Dendritic cell treated with granulocyte-macrophage colony-stimulating factor and Interleukin-4, amounts not matched to agents 40 ng/mL and 50 ng/mL, for 4 days (primary cell): ENCODE results near the gene NT5DC4.

Experiments used
- H3K27ac Mint-ChIP-seq: one replicate; pipeline ENCODE4 v1.8.0; 2022; ENCODE audit warnings: mild to moderate bottlenecking, mixed read lengths
- H3K27me3 Mint-ChIP-seq: one replicate; pipeline ENCODE4 v1.8.0; 2022; ENCODE audit warnings: mild to moderate bottlenecking, mixed read lengths
- H3K36me3 Mint-ChIP-seq: one replicate; pipeline ENCODE4 v1.8.0; 2022; ENCODE audit warnings: low read depth, mixed read lengths
- H3K4me1 Mint-ChIP-seq: one replicate; pipeline ENCODE4 v1.8.0; 2022; ENCODE audit warnings: low read depth, mixed read lengths
- H3K4me3 Mint-ChIP-seq: one replicate; pipeline ENCODE4 v1.8.0; 2022; ENCODE audit warnings: mild to moderate bottlenecking, moderate library complexity, mixed read lengths
- H3K9me3 Mint-ChIP-seq: one replicate; pipeline ENCODE4 v1.8.0; 2022; ENCODE audit warnings: mixed read lengths
- intact Hi-C: fragments of 100-400 bp; cut with micrococcal nuclease; formaldehyde crosslinking; loops from one replicate; pipeline ENCODE4 v1.15.0; 2022

The NT5DC4 gene

GRCh38 chr2:112720785-112721184 is at the start of gene NT5DC4:
Gene NT5DC4 (plus strand): TSS chr2:112721020. CDS start chr2:112721080, 60 bp downstream.
- intact Hi-C loops: no loop called here
- Mint-ChIP-seq H3K4me1 (peaks cover 64% of the 10 kb centered on the region), H3K9me3 (no peaks in the 10 kb centered on the region), H3K4me3 (no peak within 1 kb of the TSS), H3K36me3 (no peaks in the 10 kb centered on the region), H3K27me3 (no peaks in the 10 kb centered on the region), H3K27ac (peak within 1 kb of the TSS; percentile 81)

GRCh38 chr2:112671801-112672200 is 49.0 kb upstream of the NT5DC4 start:
- Mint-ChIP-seq H3K4me3 (no peak overlapping the region), H3K27me3 (no peaks in the 10 kb centered on the region), H3K36me3 (no peaks in the 10 kb centered on the region), H3K27ac (no peak overlapping the region), H3K4me1 (peaks cover 20% of the 10 kb centered on the region), H3K9me3 (no peaks in the 10 kb centered on the region)
- intact Hi-C loops: loop anchor here (5.0 kb wide), 1 partner anchor 56 kb away; no protein-coding TSS in a partner anchor

GRCh38 chr2:112673008-112673407 is 47.8 kb upstream of the NT5DC4 start:
- intact Hi-C loops: loop anchor here (5.0 kb wide), 1 partner anchor 54 kb away; no protein-coding TSS in a partner anchor
- H3K4me1 Mint-ChIP-seq: peaks cover 18% of the 10 kb centered on the region
- no peaks in the 10 kb centered on the region for H3K36me3 Mint-ChIP-seq
- no peak overlapping the region for H3K27ac Mint-ChIP-seq
- no peaks in the 10 kb centered on the region for H3K9me3 Mint-ChIP-seq
- H3K27me3 Mint-ChIP-seq: no peaks in the 10 kb centered on the region
- H3K4me3 Mint-ChIP-seq: no peak overlapping the region

GRCh38 chr2:112674229-112674628 is 46.6 kb upstream of the NT5DC4 start:
- intact Hi-C loops: loop anchor here (1.0 to 5.0 kb wide), 2 partner anchors 34 to 53 kb away; no protein-coding TSS in a partner anchor
- no peaks in the 10 kb centered on the region for H3K36me3 Mint-ChIP-seq
- H3K4me3 Mint-ChIP-seq: peak overlapping the region; percentile 69
- H3K4me1 Mint-ChIP-seq: peaks cover 18% of the 10 kb centered on the region
- H3K9me3 Mint-ChIP-seq: no peaks in the 10 kb centered on the region
- H3K27me3 Mint-ChIP-seq: no peaks in the 10 kb centered on the region
- H3K27ac Mint-ChIP-seq: peak overlapping the region; percentile 78

- Mint-ChIP-seq H3K36me3 (no peaks in the 10 kb centered on the region), H3K27ac (no peak overlapping the region), H3K27me3 (no peaks in the 10 kb centered on the region), H3K9me3 (no peaks in the 10 kb centered on the region), H3K4me3 (no peak overlapping the region), H3K4me1 (peaks cover 33% of the 10 kb centered on the region)
- intact Hi-C loops: no loop called here
Observed at GRCh38 chr2:112679484-112679883, 41.3 kb upstream of the NT5DC4 start.

GRCh38 chr2:112680666-112681101 is 40.1 kb upstream of the NT5DC4 start:
- Mint-ChIP-seq H3K4me3 (no peak overlapping the region), H3K4me1 (peaks cover 32% of the 10 kb centered on the region), H3K9me3 (no peaks in the 10 kb centered on the region), H3K36me3 (no peaks in the 10 kb centered on the region), H3K27ac (no peak overlapping the region), H3K27me3 (no peaks in the 10 kb centered on the region)
- intact Hi-C loops: no loop called here

GRCh38 chr2:112682101-112682500 is 38.7 kb upstream of the NT5DC4 start:
- H3K4me1 Mint-ChIP-seq: peaks cover 42% of the 10 kb centered on the region
- H3K27ac Mint-ChIP-seq: peak overlapping the region; percentile 50
- H3K4me3 Mint-ChIP-seq: no peak overlapping the region
- no peaks in the 10 kb centered on the region for H3K9me3 Mint-ChIP-seq
- intact Hi-C loops: no loop called here
- no peaks in the 10 kb centered on the region for H3K36me3 Mint-ChIP-seq
- H3K27me3 Mint-ChIP-seq: no peaks in the 10 kb centered on the region

GRCh38 chr2:112683550-112684414 is 37.0 kb upstream of the NT5DC4 start:
- Mint-ChIP-seq H3K27me3 (no peaks in the 10 kb centered on the region), H3K9me3 (no peaks in the 10 kb centered on the region), H3K36me3 (no peaks in the 10 kb centered on the region), H3K4me1 (peaks cover 49% of the 10 kb centered on the region), H3K27ac (no peak overlapping the region), H3K4me3 (no peak overlapping the region)
- intact Hi-C loops: no loop called here

GRCh38 chr2:112684415-112684775 is 36.4 kb upstream of the NT5DC4 start:
- intact Hi-C loops: no loop called here
- H3K36me3 Mint-ChIP-seq: no peaks in the 10 kb centered on the region
- H3K9me3 Mint-ChIP-seq: no peaks in the 10 kb centered on the region
- no peaks in the 10 kb centered on the region for H3K27me3 Mint-ChIP-seq
- H3K4me1 Mint-ChIP-seq: peaks cover 55% of the 10 kb centered on the region
- no peak overlapping the region for H3K4me3 Mint-ChIP-seq
- no peak overlapping the region for H3K27ac Mint-ChIP-seq

GRCh38 chr2:112685271-112685884 is 35.4 kb upstream of the NT5DC4 start:
- no peaks in the 10 kb centered on the region for H3K36me3 Mint-ChIP-seq
- no peaks in the 10 kb centered on the region for H3K9me3 Mint-ChIP-seq
- peaks cover 61% of the 10 kb centered on the region for H3K4me1 Mint-ChIP-seq
- intact Hi-C loops: no loop called here
- no peak overlapping the region for H3K4me3 Mint-ChIP-seq
- no peak overlapping the region for H3K27ac Mint-ChIP-seq
- no peaks in the 10 kb centered on the region for H3K27me3 Mint-ChIP-seq

GRCh38 chr2:112686348-112687217 is 34.2 kb upstream of the NT5DC4 start:
- H3K27ac Mint-ChIP-seq: peak overlapping the region; percentile 70

GRCh38 chr2:112687522-112687921 is 33.3 kb upstream of the NT5DC4 start:
- intact Hi-C loops: no loop called here
- Mint-ChIP-seq H3K4me3 (no peak overlapping the region), H3K4me1 (peaks cover 67% of the 10 kb centered on the region), H3K27me3 (no peaks in the 10 kb centered on the region), H3K9me3 (no peaks in the 10 kb centered on the region), H3K27ac (no peak overlapping the region), H3K36me3 (no peaks in the 10 kb centered on the region)

More at GRCh38 chr2:112686348-112687217, 34.2 kb upstream of the NT5DC4 start:
- Mint-ChIP-seq H3K36me3 (no peaks in the 10 kb centered on the region), H3K4me1 (peaks cover 66% of the 10 kb centered on the region), H3K9me3 (no peaks in the 10 kb centered on the region), H3K4me3 (no peak overlapping the region), H3K27me3 (no peaks in the 10 kb centered on the region)
- intact Hi-C loops: no loop called here

GRCh38 chr2:112688086-112688880 is 32.5 kb upstream of the NT5DC4 start:
- peaks cover 74% of the 10 kb centered on the region for H3K4me1 Mint-ChIP-seq
- peak overlapping the region; percentile 31 for H3K27ac Mint-ChIP-seq
- no peaks in the 10 kb centered on the region for H3K9me3 Mint-ChIP-seq
- H3K4me3 Mint-ChIP-seq: no peak overlapping the region
- H3K27me3 Mint-ChIP-seq: no peaks in the 10 kb centered on the region
- H3K36me3 Mint-ChIP-seq: no peaks in the 10 kb centered on the region
- intact Hi-C loops: no loop called here
